ENCODE data around the gene CYTH1. TPM values are rescaled to one million over a fixed set of nuclear protein-coding genes. Genes with fewer than 3 reads are reported as not detected.

The CYTH1 gene
- total RNA-seq, 1 experiment from 2014 or later, result 40.2 TPM

DNA sequence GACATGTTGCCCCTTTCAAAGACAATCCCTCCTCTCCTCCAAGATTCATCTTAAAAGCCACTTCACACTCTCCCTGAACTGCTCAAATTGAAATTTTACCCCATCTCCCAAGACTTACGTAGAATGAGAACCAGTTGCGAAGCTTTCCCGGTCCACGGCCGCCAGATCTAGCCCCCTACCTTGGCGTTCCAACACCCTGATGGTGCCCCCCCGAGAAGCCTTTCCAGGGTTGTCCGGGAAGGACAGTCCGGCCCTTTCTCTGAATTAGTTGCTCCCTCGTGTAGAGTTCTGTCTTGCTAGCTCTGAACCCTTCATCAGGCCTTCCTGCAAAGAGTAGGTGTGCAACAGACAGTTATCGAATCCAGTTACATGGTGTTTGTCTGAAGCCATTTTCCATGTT lies 144.9 kb downstream of the CYTH1 start:
- DNase-seq (ENCODE audit: extremely low read depth, low read depth), result no peak

DNA sequence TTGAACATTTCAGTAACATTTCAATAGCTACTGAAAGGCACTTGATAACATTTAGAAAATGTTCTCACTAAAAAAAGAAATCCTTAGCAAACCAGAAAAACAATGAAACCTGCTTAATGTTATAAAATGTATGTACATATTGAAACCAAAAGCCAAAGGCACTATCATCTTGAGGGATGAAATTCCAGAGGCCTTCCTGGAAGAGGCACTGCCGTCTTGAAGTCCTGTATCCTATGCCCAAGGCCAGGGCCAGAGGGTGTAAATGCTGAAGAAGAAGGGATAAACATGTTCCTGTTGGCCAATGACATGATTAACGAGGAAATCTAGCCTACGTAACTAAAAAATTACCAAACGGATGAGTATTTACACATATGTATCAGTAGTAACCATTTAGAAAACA lies 147.9 kb downstream of the CYTH1 start:
- DNase-seq (ENCODE audit: extremely low read depth, low read depth), result no peak

- DNase-seq (ENCODE audit: extremely low read depth, low read depth), result no peak
Measured at GRCh38 chr17:78629436-78629995, 152.6 kb downstream of the CYTH1 start.

DNA sequence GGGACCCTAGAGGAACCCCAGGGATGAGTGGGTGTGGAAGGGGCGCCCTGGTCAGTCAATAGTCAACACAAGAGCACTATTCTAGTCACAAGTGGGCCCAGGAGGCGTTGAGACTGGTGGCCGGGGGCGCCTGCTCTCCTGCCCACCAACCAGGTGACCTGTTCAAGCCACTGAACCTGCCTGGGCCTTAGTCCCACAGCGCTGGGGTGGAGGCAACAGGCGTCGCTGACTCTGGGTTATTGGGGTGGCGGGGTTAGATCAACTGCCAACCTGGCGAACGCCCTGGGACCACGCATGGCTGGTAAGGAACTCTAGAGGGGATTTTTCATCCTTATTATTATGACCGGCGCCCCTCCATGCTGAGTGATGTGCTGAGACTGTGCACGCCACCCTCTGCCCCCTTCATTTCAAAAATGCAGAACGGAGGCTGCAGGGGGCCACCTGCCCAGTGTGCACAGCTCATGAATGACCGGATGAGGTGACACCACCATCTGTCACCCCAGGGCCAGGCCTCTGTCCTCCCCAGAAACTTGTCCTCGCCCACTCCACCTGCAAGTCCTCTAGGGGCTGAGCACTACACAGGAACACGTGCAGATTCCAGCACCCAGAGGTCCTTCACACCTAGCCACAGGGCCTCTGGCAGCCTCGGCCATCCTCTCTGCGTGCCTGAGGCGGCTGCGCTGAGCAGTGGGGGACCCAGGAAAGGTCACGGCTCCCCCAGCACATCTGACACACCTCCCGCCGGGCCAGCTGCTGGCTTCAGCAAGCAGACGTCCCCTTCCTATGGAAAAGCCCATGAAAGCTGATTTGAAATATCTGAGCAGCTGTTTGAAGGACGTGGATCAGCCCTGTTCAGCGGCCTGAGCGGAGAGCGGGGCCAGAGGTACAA lies 153.3 kb downstream of the CYTH1 start:
- no peak for DNase-seq (ENCODE audit: extremely low read depth, low read depth)

GRCh38 chr17:78624324-78625151 lies 157.5 kb downstream of the CYTH1 start:
- DNase-seq (ENCODE audit: extremely low read depth, low read depth), result no peak

Small RNA genes within 50 kb of the gene (small RNA-seq; reads per million reads assigned to genes)
- gene RNU6-638P, result 0 reads per million in 2 experiments

Other genes starting within 250 kb of the CYTH1 start
- gene DNAH17, start 204.9 kb downstream of the CYTH1 start, total RNA-seq (2014; rRNA removed; shearing (Covaris generic)), result 1.8 and 2.2 TPM in 2 replicates
- 49.0 and 55.5 TPM in 2 replicates for gene USP36, start 58.5 kb upstream of the CYTH1 start, total RNA-seq (2014; rRNA removed; shearing (Covaris generic))
- gene CEP295NL, start 120.9 kb upstream of the CYTH1 start, total RNA-seq (2014; rRNA removed; shearing (Covaris generic)), result 0.20 and 0.35 TPM in 2 replicates
- gene TIMP2, start 143.1 kb upstream of the CYTH1 start, total RNA-seq (2014; rRNA removed; shearing (Covaris generic)), result 24.1 and 25.4 TPM in 2 replicates
- gene LGALS3BP, start 197.7 kb upstream of the CYTH1 start, total RNA-seq (2014; rRNA removed; shearing (Covaris generic)), result 383 and 441 TPM in 2 replicates
- 36.1 and 38.4 TPM in 2 replicates for gene CANT1, start 227.5 kb upstream of the CYTH1 start, total RNA-seq (2014; rRNA removed; shearing (Covaris generic))
- 0.22 TPM in 1 of 2 replicates, not detected in the other for gene C1QTNF1, start 241.9 kb upstream of the CYTH1 start, total RNA-seq (2014; rRNA removed; shearing (Covaris generic))

Data from NCI-H460 (cell line).